SK-N-SH (cell line): ENCODE data around the gene TOX2.

Experiments used
- POLR2AphosphoS5 ChIP-seq: IDR thresholded peaks from 2 replicates; pipeline ENCODE4 v1.6.1; 2012; ENCODE audit warnings: low read depth, low read length
- TAF1 ChIP-seq: IDR thresholded peaks from 2 replicates; pipeline ENCODE4 v1.6.1; 2012; ENCODE audit warnings: low read depth, mild to moderate bottlenecking, low read length, moderate library complexity, borderline replicate concordance
- TF ChIP-seq, protein P1 (sequence below): fragments of 200-600 bp; sonication (generic); IDR thresholded peaks from 2 replicates; pipeline ENCODE4 v1.6.1; 2017; ENCODE audit warnings: antibody characterized with exemption, mild to moderate bottlenecking, moderate library complexity
- TF ChIP-seq, protein P2 (sequence below): fragments of 150-350 bp; IDR thresholded peaks from 2 replicates; pipeline ENCODE4 v1.6.1; 2016; ENCODE audit warnings: mild to moderate bottlenecking, low read depth, low read length
- TF ChIP-seq, protein P3 (sequence below): fragments of 150-350 bp; IDR thresholded peaks from 2 replicates; pipeline ENCODE4 v1.6.1; 2017; ENCODE audit warnings: antibody characterized with exemption, low read length, low read depth, borderline replicate concordance

DNA sequence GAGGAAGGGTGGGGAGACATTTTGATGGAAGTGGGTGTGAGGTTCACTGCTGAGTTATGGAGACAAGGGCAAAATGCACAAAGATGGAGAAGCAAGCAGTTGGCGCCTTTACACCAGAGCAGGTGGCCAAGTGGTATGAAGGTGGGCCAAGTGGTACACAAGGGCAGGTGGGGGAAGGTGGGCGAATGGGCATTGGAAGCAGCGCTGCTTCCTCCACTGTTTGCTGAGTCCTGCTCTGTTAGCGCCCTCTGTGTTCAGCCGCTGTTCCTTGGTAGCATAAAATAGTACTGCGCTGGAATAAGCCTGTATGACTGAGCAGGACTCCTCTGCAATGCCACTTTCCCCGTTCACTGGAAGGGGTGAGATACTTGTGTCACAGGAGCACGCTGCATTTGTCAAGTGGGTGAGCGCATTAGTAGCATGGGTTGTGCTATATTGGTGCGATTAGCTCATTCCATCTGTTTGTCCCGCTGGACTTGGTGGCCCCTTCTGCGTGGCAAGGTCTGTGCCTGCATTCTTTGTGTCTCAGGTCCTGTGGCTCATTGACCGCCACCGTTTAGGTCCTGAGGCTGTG is 116.4 kb downstream of the TOX2 start:
- TF ChIP-seq, protein P1, sequence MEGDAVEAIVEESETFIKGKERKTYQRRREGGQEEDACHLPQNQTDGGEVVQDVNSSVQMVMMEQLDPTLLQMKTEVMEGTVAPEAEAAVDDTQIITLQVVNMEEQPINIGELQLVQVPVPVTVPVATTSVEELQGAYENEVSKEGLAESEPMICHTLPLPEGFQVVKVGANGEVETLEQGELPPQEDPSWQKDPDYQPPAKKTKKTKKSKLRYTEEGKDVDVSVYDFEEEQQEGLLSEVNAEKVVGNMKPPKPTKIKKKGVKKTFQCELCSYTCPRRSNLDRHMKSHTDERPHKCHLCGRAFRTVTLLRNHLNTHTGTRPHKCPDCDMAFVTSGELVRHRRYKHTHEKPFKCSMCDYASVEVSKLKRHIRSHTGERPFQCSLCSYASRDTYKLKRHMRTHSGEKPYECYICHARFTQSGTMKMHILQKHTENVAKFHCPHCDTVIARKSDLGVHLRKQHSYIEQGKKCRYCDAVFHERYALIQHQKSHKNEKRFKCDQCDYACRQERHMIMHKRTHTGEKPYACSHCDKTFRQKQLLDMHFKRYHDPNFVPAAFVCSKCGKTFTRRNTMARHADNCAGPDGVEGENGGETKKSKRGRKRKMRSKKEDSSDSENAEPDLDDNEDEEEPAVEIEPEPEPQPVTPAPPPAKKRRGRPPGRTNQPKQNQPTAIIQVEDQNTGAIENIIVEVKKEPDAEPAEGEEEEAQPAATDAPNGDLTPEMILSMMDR, result no peak
- TF ChIP-seq, protein P2, sequence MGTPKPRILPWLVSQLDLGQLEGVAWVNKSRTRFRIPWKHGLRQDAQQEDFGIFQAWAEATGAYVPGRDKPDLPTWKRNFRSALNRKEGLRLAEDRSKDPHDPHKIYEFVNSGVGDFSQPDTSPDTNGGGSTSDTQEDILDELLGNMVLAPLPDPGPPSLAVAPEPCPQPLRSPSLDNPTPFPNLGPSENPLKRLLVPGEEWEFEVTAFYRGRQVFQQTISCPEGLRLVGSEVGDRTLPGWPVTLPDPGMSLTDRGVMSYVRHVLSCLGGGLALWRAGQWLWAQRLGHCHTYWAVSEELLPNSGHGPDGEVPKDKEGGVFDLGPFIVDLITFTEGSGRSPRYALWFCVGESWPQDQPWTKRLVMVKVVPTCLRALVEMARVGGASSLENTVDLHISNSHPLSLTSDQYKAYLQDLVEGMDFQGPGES, result no peak
- TF ChIP-seq, protein P3, sequence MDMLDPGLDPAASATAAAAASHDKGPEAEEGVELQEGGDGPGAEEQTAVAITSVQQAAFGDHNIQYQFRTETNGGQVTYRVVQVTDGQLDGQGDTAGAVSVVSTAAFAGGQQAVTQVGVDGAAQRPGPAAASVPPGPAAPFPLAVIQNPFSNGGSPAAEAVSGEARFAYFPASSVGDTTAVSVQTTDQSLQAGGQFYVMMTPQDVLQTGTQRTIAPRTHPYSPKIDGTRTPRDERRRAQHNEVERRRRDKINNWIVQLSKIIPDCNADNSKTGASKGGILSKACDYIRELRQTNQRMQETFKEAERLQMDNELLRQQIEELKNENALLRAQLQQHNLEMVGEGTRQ, result no peak
- TF ChIP-seq TAF1 (no peak), POLR2AphosphoS5 (no peak)
